Breast epithelium (tissue), 4 donors: ENCODE results near the gene LYRM9. TPM values are rescaled to one million over a fixed set of nuclear protein-coding genes. Genes with fewer than 3 reads are reported as not detected.
"Not testable (repeated sequence)": the region's sequence is repeated elsewhere in the genome, so short reads cannot be mapped to it uniquely, and the experiment has no call there.

Experiments used
- DNase-seq, 2 donors: peaks; one replicate each; pipeline ENCODE4 v3.0.0-alpha.2; 2019; ENCODE audit warnings: low spot score in 2 of 2
- H3K27ac ChIP-seq, 2 donors: fragments of 200-600 bp; sonication (generic) in 1 of 2; one replicate each; pipeline ENCODE4 v1.5.1; 2016 to 2019; ENCODE audit warnings: mild to moderate bottlenecking in 1 of 2
- H3K27me3 ChIP-seq, 2 donors: fragments of 200-600 bp; sonication (generic) in 1 of 2; one replicate each; pipeline versions ENCODE4 v1.5.1 to v1.6.0; 2017 to 2019; ENCODE audit warnings: control low read depth in 1 of 2, mild to moderate bottlenecking in 1 of 2
- H3K36me3 ChIP-seq: fragments of 200-600 bp; one replicate; pipeline ENCODE4 v1.5.1; 2019
- H3K4me1 ChIP-seq, 2 donors: fragments of 200-600 bp; sonication (generic); one replicate each; pipeline ENCODE4 v1.5.1; 2016 to 2019; ENCODE audit warnings: control low read depth in 1 of 2
- H3K4me3 ChIP-seq, 3 donors: fragments of 200-600 bp; sonication (generic); 1 replicate in 2 of 3; 2 replicates in 1 of 3; pipeline ENCODE4 v1.5.1; 2016 to 2019; ENCODE audit warnings: mild to moderate bottlenecking in 3 of 3, moderate library complexity in 2 of 3
- H3K9me3 ChIP-seq, 2 donors: fragments of 200-600 bp; sonication (generic) in 1 of 2; one replicate each; pipeline ENCODE4 v1.5.1; 2016 to 2019; ENCODE audit warnings: control low read depth in 1 of 2
- POLR2A ChIP-seq: fragments of 450-650 bp; IDR thresholded peaks from one replicate; pipeline ENCODE4 v1.6.1; 2016; ENCODE audit warnings: antibody characterized with exemption, mild to moderate bottlenecking, moderate library complexity
- POLR2AphosphoS5 ChIP-seq, 3 donors: sonication (generic); formaldehyde crosslinking; IDR thresholded peaks; one replicate each; pipeline ENCODE4 v1.6.1; 2017; ENCODE audit warnings: antibody characterized with exemption in 3 of 3
- intact Hi-C: fragments of 100-400 bp; cut with DNase I; formaldehyde crosslinking; loops from one replicate; pipeline ENCODE4 v1.15.1; 2023; ENCODE audit warnings: low total_unique reads
- total RNA-seq, 3 donors: library from RNA; depleted of rRNA; stranded (reverse); fragments of >200 nt; gene quantifications; one replicate each; pipeline ENCODE4 v1.1.0, GENCODE V29; 2016
- TF ChIP-seq, protein P1 (sequence below), 3 donors: fragments of 450-650 bp; IDR thresholded peaks; one replicate each; pipeline ENCODE4 v1.5.1; 2016 to 2017; ENCODE audit warnings: antibody characterized with exemption in 3 of 3, mild to moderate bottlenecking in 3 of 3, moderate library complexity in 3 of 3

Gene LYRM9
- total RNA-seq, 3 donors from 2014 or later, result 23.3 to 31.3 (median 31.2) TPM

GRCh38 chr17:27892542-27892865 lies 661 bp downstream of the LYRM9 start:
- no peaks in the 10 kb centered on the region for H3K4me1 ChIP-seq
- DNase-seq, result no peak
- no peaks in the 10 kb centered on the region for H3K36me3 ChIP-seq
- TF ChIP-seq POLR2A, result no peak
- TF ChIP-seq, protein P1, sequence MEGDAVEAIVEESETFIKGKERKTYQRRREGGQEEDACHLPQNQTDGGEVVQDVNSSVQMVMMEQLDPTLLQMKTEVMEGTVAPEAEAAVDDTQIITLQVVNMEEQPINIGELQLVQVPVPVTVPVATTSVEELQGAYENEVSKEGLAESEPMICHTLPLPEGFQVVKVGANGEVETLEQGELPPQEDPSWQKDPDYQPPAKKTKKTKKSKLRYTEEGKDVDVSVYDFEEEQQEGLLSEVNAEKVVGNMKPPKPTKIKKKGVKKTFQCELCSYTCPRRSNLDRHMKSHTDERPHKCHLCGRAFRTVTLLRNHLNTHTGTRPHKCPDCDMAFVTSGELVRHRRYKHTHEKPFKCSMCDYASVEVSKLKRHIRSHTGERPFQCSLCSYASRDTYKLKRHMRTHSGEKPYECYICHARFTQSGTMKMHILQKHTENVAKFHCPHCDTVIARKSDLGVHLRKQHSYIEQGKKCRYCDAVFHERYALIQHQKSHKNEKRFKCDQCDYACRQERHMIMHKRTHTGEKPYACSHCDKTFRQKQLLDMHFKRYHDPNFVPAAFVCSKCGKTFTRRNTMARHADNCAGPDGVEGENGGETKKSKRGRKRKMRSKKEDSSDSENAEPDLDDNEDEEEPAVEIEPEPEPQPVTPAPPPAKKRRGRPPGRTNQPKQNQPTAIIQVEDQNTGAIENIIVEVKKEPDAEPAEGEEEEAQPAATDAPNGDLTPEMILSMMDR (IDR thresholded peaks at IDR 0.05), result no peak
- no peak for TF ChIP-seq POLR2AphosphoS5 (IDR thresholded peaks at IDR 0.05)
- H3K27me3 ChIP-seq, result no peaks in the 10 kb centered on the region
- no peaks in the 10 kb centered on the region for H3K9me3 ChIP-seq
- peak overlapping the region; percentile 71 to 80 (median 78) for H3K4me3 ChIP-seq
- intact Hi-C loops, result no loop called here
- peak overlapping the region; percentile 85 for H3K27ac ChIP-seq

GRCh38 chr17:27891841-27892240 lies 1.3 kb downstream of the LYRM9 start:
- Histone ChIP-seq H3K36me3 (no peaks in the 10 kb centered on the region), H3K27ac (no peak overlapping the region), H3K4me3 (no peak overlapping the region), H3K9me3 (no peaks in the 10 kb centered on the region), H3K27me3 (no peaks in the 10 kb centered on the region), H3K4me1 (no peaks in the 10 kb centered on the region)
- intact Hi-C loops, result no loop called here
- TF ChIP-seq POLR2AphosphoS5 (IDR thresholded peaks at IDR 0.05) (no peak), POLR2A (no peak)
- TF ChIP-seq, protein P1 (IDR thresholded peaks at IDR 0.05), result no peak
- DNase-seq, result no peak

DNA sequence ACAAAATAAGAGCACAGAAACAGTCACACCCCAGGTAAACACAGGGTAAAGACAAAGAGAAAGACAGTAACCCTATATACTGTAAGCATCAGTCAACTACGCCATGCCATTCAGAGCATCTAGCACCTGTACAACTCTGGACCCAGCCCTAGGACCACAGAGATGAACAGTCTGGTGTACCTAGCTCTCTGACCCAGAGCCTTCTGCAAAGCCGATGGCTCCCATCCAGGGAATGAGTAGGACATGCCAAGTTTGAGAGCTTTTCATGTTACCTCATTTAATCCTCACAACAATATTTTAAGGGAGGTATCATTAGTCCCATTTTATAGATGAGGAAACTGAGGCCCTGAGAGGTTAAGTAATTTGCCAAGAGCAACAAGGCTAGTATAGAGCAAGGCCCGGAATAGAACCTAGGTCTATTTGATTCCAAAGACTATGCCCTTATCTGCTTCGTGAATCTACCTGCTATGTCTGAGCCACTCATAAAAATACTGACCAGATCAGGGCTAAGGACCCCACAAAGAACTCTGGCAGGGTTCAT lies 3.4 kb downstream of the LYRM9 start:
- Histone ChIP-seq H3K4me3 (no peak overlapping the region), H3K36me3 (no peaks in the 10 kb centered on the region), H3K27me3 (no peaks in the 10 kb centered on the region), H3K4me1 (no peaks in the 10 kb centered on the region), H3K27ac (no peak overlapping the region), H3K9me3 (no peaks in the 10 kb centered on the region)
- TF ChIP-seq, protein P1 (IDR thresholded peaks at IDR 0.05), result no peak
- TF ChIP-seq POLR2A, result no peak
- no peak for TF ChIP-seq POLR2AphosphoS5 (IDR thresholded peaks at IDR 0.05)
- intact Hi-C loops, result no loop called here
- DNase-seq, result no peak

DNA sequence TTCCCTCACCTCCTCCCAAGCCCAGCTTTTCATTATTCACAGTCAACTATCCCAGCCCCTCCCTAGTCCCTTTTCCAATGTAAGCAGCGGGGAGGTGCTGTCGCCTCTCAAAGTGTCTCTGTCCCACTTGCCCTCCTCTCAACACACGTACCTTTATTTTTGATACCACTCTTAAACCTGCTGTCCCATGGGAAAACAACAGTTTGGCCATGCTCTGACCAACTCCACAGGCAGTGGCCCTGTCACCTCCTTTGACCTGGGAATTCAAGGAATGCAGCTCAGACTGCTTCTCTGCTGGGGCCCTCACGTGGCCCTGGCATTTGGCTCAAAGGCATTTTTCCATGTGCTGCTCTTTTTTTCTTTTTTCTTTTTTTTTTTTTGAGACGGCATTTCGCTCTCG lies 4.2 kb downstream of the LYRM9 start:
- Histone ChIP-seq H3K4me1 (no peaks in the 10 kb centered on the region), H3K36me3 (no peaks in the 10 kb centered on the region), H3K4me3 (no peak overlapping the region), H3K27ac (peak overlapping the region in 1 of 2 donors; percentile 35), H3K27me3 (no peaks in the 10 kb centered on the region), H3K9me3 (no peaks in the 10 kb centered on the region)
- intact Hi-C loops, result no loop called here
- TF ChIP-seq POLR2AphosphoS5 (IDR thresholded peaks at IDR 0.05) (no peak), POLR2A (no peak)
- TF ChIP-seq, protein P1 (IDR thresholded peaks at IDR 0.05), result no peak
- peak in 1 of 2 donors; percentile 48 for DNase-seq

DNA sequence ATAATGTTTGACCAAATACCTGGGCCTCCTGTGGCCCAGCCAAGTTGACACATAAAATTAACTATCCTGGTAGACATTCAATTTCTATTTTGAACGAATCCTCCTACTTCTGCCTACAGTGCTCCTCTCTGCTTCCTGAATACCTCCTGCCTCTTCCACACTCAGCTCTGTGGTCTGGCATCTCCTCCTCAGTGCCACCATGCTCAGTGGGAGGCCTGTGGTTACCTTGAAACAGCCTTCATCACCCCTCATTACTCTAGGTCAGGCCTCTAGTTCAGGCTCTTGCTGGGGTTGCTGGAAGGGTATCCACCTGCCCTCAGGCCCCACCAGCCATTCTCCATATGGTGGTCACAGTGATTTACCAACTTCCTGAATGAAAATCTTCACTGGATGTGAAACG lies 5.1 kb downstream of the LYRM9 start:
- Histone ChIP-seq H3K27me3 (no peaks in the 10 kb centered on the region), H3K9me3 (no peaks in the 10 kb centered on the region), H3K36me3 (no peaks in the 10 kb centered on the region), H3K4me3 (no peak overlapping the region), H3K4me1 (no peaks in the 10 kb centered on the region), H3K27ac (no peak overlapping the region)
- intact Hi-C loops, result no loop called here
- TF ChIP-seq POLR2AphosphoS5 (IDR thresholded peaks at IDR 0.05) (no peak), POLR2A (no peak)
- no peak for DNase-seq

GRCh38 chr17:27886348-27886906 lies 6.7 kb downstream of the LYRM9 start:
- not testable (repeated sequence) for H3K36me3 ChIP-seq

More at GRCh38 chr17:27886348-27886906, 6.7 kb downstream of the LYRM9 start:
- H3K4me3 ChIP-seq, DNase-seq, H3K4me1 ChIP-seq, H3K9me3 ChIP-seq, intact Hi-C loops, H3K27me3 ChIP-seq, H3K27ac ChIP-seq: not testable (repeated sequence)
